ENCODE measurements around the gene HOXA2. TPM values are rescaled to one million over a fixed set of nuclear protein-coding genes. Genes with fewer than 3 reads are reported as not detected.
A peak's percentile ranks its signal among the peaks of the same experiment; 100 is the strongest.

HOXA2 gene
- total RNA-seq, 1 experiment from 2014 or later: not detected

GRCh38 chr7:27139334-27140125, 37.0 kb upstream of the HOXA2 start:
- Histone ChIP-seq H3K36me3 (ENCODE audit: insufficient read depth, low read length, poor library complexity, severe bottlenecking) (no peaks in the 10 kb centered on the region), H3K4me1 (ENCODE audit: insufficient read depth, low read length, poor library complexity, severe bottlenecking) (peaks cover 13% of the 10 kb centered on the region), H3K27me3 (replicated peaks; ENCODE audit: insufficient read depth, low read depth, low read length, poor library complexity) (peaks cover 100% of the 10 kb centered on the region), H3K9me3 (ENCODE audit: low read depth, low read length, poor library complexity, severe bottlenecking) (no peaks in the 10 kb centered on the region), H3K27ac (ENCODE audit: low read depth, low read length, poor library complexity, severe bottlenecking) (no peak overlapping the region), H3K4me3 (ENCODE audit: low read depth, low read length, poor library complexity, severe bottlenecking) (no peak overlapping the region)
- POLR2A ChIA-PET (ENCODE audit: low non-redundant PET): no interaction called here
- CTCF ChIA-PET: no interaction called here
- TF ChIP-seq EZH2 (IDR thresholded peaks at IDR 0.05; ENCODE audit: borderline replicate concordance, low read depth, low read length, poor library complexity, severe bottlenecking) (peak; percentile 94), CTCF (conservative IDR thresholded peaks at IDR 0.05; ENCODE audit: low read depth, low read length) (no peak)
- DNase-seq (ENCODE audit: low spot score): no peak
- no TSS peak for BruUV-seq (replicated peaks)
- intact Hi-C loops (cut with micrococcal nuclease; ENCODE audit: unreplicated experiment): loop anchor here (5.0 kb wide), 1 partner anchor 1267 kb away; no protein-coding TSS in a partner anchor

GRCh38 chr7:27138985-27139333, 36.5 kb upstream of the HOXA2 start:
- CTCF ChIA-PET: no interaction called here
- Histone ChIP-seq H3K9me3 (ENCODE audit: low read depth, low read length, poor library complexity, severe bottlenecking) (no peaks in the 10 kb centered on the region), H3K27me3 (replicated peaks; ENCODE audit: insufficient read depth, low read depth, low read length, poor library complexity) (peaks cover 100% of the 10 kb centered on the region), H3K36me3 (ENCODE audit: insufficient read depth, low read length, poor library complexity, severe bottlenecking) (no peaks in the 10 kb centered on the region), H3K27ac (ENCODE audit: low read depth, low read length, poor library complexity, severe bottlenecking) (no peak overlapping the region), H3K4me1 (ENCODE audit: insufficient read depth, low read length, poor library complexity, severe bottlenecking) (peaks cover 13% of the 10 kb centered on the region), H3K4me3 (ENCODE audit: low read depth, low read length, poor library complexity, severe bottlenecking) (no peak overlapping the region)
- intact Hi-C loops (cut with micrococcal nuclease; ENCODE audit: unreplicated experiment): no loop called here
- no peak for DNase-seq (ENCODE audit: low spot score)
- no peak for TF ChIP-seq EZH2 (IDR thresholded peaks at IDR 0.05; ENCODE audit: borderline replicate concordance, low read depth, low read length, poor library complexity, severe bottlenecking)
- TF ChIP-seq CTCF (conservative IDR thresholded peaks at IDR 0.05; ENCODE audit: low read depth, low read length): no peak
- POLR2A ChIA-PET (ENCODE audit: low non-redundant PET): no interaction called here
- BruUV-seq (replicated peaks): no TSS peak

- no peak for DNase-seq (ENCODE audit: low spot score)
- TF ChIP-seq EZH2 (IDR thresholded peaks at IDR 0.05; ENCODE audit: borderline replicate concordance, low read depth, low read length, poor library complexity, severe bottlenecking) (no peak), CTCF (conservative IDR thresholded peaks at IDR 0.05; ENCODE audit: low read depth, low read length) (no peak)
- Histone ChIP-seq H3K36me3 (ENCODE audit: insufficient read depth, low read length, poor library complexity, severe bottlenecking) (no peaks in the 10 kb centered on the region), H3K27me3 (replicated peaks; ENCODE audit: insufficient read depth, low read depth, low read length, poor library complexity) (peaks cover 100% of the 10 kb centered on the region), H3K9me3 (ENCODE audit: low read depth, low read length, poor library complexity, severe bottlenecking) (no peaks in the 10 kb centered on the region), H3K27ac (ENCODE audit: low read depth, low read length, poor library complexity, severe bottlenecking) (no peak overlapping the region), H3K4me3 (ENCODE audit: low read depth, low read length, poor library complexity, severe bottlenecking) (no peak overlapping the region), H3K4me1 (ENCODE audit: insufficient read depth, low read length, poor library complexity, severe bottlenecking) (peaks cover 9% of the 10 kb centered on the region)
- ChIA-PET POLR2A (ENCODE audit: low non-redundant PET) (no interaction called here), CTCF (no interaction called here)
- no TSS peak for BruUV-seq (replicated peaks)
- intact Hi-C loops (cut with micrococcal nuclease; ENCODE audit: unreplicated experiment): no loop called here
Observed at GRCh38 chr7:27138472-27138871, 36.0 kb upstream of the HOXA2 start.
